ENCODE measurements around the gene SERPINA10. TPM values are rescaled to one million over a fixed set of nuclear protein-coding genes. Genes with fewer than 3 reads are reported as not detected.

Gene SERPINA10
- total RNA-seq, 4 donors from 2014 or later, result 0.23 to 0.42 TPM; not detected in 2

- intact Hi-C loops (cut with DNase I; ENCODE audit: low total_unique reads) (no loop called here), in situ Hi-C loops (cut with MboI; ENCODE audit: low sequenced_read_pairs in 4 of 4) (no loop called here)
- Histone ChIP-seq H3K4me3 (no peak overlapping the region), H3K9me3 (no peaks in the 10 kb centered on the region), H3K4me1 (no peaks in the 10 kb centered on the region), H3K27me3 (no peaks in the 10 kb centered on the region), H3K27ac (no peak overlapping the region), H3K36me3 (no peaks in the 10 kb centered on the region)
- ATAC-seq (no peak), DNase-seq (no peak)
- no peak for TF ChIP-seq POLR2A (IDR thresholded peaks at IDR 0.05)
- TF ChIP-seq, protein P1, sequence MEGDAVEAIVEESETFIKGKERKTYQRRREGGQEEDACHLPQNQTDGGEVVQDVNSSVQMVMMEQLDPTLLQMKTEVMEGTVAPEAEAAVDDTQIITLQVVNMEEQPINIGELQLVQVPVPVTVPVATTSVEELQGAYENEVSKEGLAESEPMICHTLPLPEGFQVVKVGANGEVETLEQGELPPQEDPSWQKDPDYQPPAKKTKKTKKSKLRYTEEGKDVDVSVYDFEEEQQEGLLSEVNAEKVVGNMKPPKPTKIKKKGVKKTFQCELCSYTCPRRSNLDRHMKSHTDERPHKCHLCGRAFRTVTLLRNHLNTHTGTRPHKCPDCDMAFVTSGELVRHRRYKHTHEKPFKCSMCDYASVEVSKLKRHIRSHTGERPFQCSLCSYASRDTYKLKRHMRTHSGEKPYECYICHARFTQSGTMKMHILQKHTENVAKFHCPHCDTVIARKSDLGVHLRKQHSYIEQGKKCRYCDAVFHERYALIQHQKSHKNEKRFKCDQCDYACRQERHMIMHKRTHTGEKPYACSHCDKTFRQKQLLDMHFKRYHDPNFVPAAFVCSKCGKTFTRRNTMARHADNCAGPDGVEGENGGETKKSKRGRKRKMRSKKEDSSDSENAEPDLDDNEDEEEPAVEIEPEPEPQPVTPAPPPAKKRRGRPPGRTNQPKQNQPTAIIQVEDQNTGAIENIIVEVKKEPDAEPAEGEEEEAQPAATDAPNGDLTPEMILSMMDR (IDR thresholded peaks at IDR 0.05 in 4 of 5, conservative IDR thresholded peaks at IDR 0.05 in 1 of 5), result no peak
Measured at GRCh38 chr14:94306047-94306978, 13.2 kb upstream of the SERPINA10 start.

- in situ Hi-C loops (cut with MboI; ENCODE audit: low sequenced_read_pairs in 4 of 4), result no loop called here
Measured at GRCh38 chr14:94305620-94306019, 12.6 kb upstream of the SERPINA10 start.

GRCh38 chr14:94304243-94304642 is 11.2 kb upstream of the SERPINA10 start:
- H3K27me3 ChIP-seq, result no peaks in the 10 kb centered on the region
- no peaks in the 10 kb centered on the region for H3K9me3 ChIP-seq
- no peak overlapping the region for H3K4me3 ChIP-seq
- no peaks in the 10 kb centered on the region for H3K4me1 ChIP-seq
- intact Hi-C loops (cut with DNase I; ENCODE audit: low total_unique reads), result no loop called here
- ATAC-seq (no peak), DNase-seq (no peak)
- H3K27ac ChIP-seq, result no peak overlapping the region
- H3K36me3 ChIP-seq, result no peaks in the 10 kb centered on the region
- in situ Hi-C loops (cut with MboI; ENCODE audit: low sequenced_read_pairs in 4 of 4), result no loop called here
- no peak for TF ChIP-seq POLR2A (IDR thresholded peaks at IDR 0.05)
- TF ChIP-seq, protein P1 (IDR thresholded peaks at IDR 0.05 in 4 of 5, conservative IDR thresholded peaks at IDR 0.05 in 1 of 5), result no peak

More at GRCh38 chr14:94305620-94306019, 12.6 kb upstream of the SERPINA10 start:
- ATAC-seq, result no peak
- Histone ChIP-seq H3K4me3 (no peak overlapping the region), H3K27ac (no peak overlapping the region), H3K4me1 (no peaks in the 10 kb centered on the region), H3K9me3 (no peaks in the 10 kb centered on the region), H3K27me3 (no peaks in the 10 kb centered on the region), H3K36me3 (no peaks in the 10 kb centered on the region)
- TF ChIP-seq, protein P1 (IDR thresholded peaks at IDR 0.05 in 4 of 5, conservative IDR thresholded peaks at IDR 0.05 in 1 of 5), result no peak
- TF ChIP-seq POLR2A (IDR thresholded peaks at IDR 0.05), result no peak
- no peak for DNase-seq
- intact Hi-C loops (cut with DNase I; ENCODE audit: low total_unique reads), result no loop called here

GRCh38 chr14:94303111-94303510 is 10.0 kb upstream of the SERPINA10 start:
- ATAC-seq (no peak), DNase-seq (no peak)
- intact Hi-C loops (cut with DNase I; ENCODE audit: low total_unique reads), result no loop called here
- TF ChIP-seq POLR2A (IDR thresholded peaks at IDR 0.05), result no peak
- TF ChIP-seq, protein P1 (IDR thresholded peaks at IDR 0.05 in 4 of 5, conservative IDR thresholded peaks at IDR 0.05 in 1 of 5), result no peak
- Histone ChIP-seq H3K4me3 (no peak overlapping the region), H3K27ac (no peak overlapping the region), H3K27me3 (no peaks in the 10 kb centered on the region), H3K9me3 (no peaks in the 10 kb centered on the region), H3K36me3 (no peaks in the 10 kb centered on the region), H3K4me1 (no peaks in the 10 kb centered on the region)
- in situ Hi-C loops (cut with MboI; ENCODE audit: low sequenced_read_pairs in 4 of 4), result no loop called here
